LNCaP clone FGC (cell line): ENCODE data around the gene CEP68.
"Not testable (repeated sequence)": the region's sequence is repeated elsewhere in the genome, so short reads cannot be mapped to it uniquely, and the experiment has no call there.

ENCODE experiments used
- DNase-seq: peaks from one replicate; pipeline ENCODE4 v3.0.0-alpha.2; 2011; ENCODE audit warnings: low read depth
- H3K4me3 ChIP-seq: 2 replicates; pipeline ENCODE4 v1.5.1; 2011; ENCODE audit warnings: mild to moderate bottlenecking, low read depth, low read length, control low read depth
- TF ChIP-seq, protein P1 (sequence below): IDR thresholded peaks from 2 replicates; pipeline ENCODE4 v1.5.1; 2012; ENCODE audit warnings: mild to moderate bottlenecking; ENCODE audit not compliant: control insufficient read depth, insufficient read depth; ENCODE audit errors: extremely low read depth

The CEP68 gene

DNA sequence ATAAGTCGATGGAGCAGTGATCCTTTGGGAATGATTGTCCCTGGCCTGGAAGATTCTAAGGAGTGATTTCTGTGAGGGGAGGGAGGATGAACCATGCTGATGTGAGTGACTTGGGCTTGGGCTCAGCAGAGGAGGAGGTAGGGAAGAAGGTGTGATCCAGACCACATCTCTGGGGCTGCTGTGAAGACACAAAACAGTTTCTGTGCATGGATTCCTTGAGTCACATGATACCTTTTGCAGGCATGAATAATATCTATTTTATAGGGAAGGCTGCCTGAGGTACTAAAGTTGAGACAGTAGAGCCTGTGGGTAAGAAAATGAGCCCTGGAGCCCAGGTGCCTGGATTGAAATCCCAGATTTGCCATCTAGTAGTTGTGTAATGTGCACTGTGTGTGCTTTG lies 37.2 kb upstream of the CEP68 start:
- DNase-seq, result no peak
- TF ChIP-seq, protein P1, sequence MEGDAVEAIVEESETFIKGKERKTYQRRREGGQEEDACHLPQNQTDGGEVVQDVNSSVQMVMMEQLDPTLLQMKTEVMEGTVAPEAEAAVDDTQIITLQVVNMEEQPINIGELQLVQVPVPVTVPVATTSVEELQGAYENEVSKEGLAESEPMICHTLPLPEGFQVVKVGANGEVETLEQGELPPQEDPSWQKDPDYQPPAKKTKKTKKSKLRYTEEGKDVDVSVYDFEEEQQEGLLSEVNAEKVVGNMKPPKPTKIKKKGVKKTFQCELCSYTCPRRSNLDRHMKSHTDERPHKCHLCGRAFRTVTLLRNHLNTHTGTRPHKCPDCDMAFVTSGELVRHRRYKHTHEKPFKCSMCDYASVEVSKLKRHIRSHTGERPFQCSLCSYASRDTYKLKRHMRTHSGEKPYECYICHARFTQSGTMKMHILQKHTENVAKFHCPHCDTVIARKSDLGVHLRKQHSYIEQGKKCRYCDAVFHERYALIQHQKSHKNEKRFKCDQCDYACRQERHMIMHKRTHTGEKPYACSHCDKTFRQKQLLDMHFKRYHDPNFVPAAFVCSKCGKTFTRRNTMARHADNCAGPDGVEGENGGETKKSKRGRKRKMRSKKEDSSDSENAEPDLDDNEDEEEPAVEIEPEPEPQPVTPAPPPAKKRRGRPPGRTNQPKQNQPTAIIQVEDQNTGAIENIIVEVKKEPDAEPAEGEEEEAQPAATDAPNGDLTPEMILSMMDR, result no peak
- H3K4me3 ChIP-seq, result no peak overlapping the region

DNA sequence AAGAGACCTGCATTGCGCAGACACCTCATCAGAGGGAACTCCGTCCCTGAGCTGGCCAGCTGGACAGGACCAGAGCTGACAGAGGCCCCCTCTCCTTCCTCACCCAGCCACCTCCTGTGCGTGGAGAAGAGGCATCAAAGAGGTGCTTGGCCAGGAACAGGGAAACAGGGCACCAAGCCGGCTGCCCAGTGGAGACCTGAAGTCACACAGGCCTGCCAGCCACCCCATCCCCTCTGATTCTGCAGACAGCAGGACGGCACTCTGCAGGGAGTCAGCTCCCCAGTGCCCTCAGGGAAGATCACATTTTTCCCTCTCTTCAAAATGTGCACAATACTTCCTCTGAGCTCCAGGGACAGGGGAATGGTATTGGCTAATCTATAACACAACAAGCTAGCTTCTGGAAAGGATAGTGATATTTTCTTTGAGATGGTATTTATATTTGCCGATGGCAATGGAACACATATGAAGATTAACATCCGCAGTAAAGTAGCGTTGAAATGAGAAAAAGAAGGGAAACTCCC lies 36.5 kb upstream of the CEP68 start:
- TF ChIP-seq, protein P1, result no peak

DNA sequence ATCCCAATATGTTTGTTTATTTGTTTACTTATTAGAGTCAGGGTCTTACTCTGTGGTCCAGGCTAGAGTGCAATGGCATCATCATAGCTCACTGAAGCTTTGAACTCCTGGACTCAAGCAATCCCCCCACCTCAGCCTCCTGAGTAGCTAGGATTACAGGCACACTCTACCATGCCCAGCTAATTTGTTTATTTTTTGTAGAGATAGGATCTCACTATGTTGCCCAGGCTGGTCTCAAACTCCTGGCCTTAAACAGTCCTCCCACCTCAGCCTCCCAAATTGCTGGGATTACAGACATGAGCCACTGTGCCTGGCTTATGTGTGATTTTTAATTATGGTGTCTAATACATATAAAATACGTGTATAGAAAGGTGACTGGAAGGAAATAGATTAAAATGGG lies 36.0 kb upstream of the CEP68 start:
- H3K4me3 ChIP-seq, DNase-seq: not testable (repeated sequence)

More for the DNA sequence above, 36.5 kb upstream of the CEP68 start:
- no peak overlapping the region for H3K4me3 ChIP-seq
- DNase-seq, result no peak

DNA sequence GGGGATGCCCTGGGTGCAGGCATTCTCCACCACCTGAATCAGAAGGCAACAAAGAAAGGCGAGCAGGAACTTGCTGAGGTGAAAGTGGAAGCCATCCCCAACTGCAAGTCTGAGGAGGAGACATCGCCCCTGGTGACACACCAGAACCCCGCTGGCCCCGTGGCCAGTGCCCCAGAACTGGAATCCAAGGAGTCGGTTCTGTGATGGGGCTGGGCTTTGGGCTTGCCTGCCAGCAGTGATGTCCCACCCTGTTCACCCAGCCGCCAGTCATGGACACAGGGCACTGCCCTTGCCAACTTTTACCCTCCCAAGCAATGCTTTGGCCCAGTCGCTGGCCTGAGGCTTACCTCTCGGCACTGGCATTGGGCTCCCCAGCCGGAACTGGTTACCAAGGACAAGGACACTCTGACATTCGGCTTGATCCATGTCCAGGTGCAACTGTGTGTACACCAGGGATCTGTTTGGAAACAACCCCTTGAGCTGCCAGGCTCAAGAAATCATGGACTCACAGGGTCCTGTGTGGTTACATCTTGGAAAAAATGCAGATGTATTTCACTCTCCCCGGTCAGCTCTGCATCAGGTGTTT lies 35.2 kb upstream of the CEP68 start:
- no peak overlapping the region for H3K4me3 ChIP-seq
- TF ChIP-seq, protein P1, result no peak
- DNase-seq, result no peak

DNA sequence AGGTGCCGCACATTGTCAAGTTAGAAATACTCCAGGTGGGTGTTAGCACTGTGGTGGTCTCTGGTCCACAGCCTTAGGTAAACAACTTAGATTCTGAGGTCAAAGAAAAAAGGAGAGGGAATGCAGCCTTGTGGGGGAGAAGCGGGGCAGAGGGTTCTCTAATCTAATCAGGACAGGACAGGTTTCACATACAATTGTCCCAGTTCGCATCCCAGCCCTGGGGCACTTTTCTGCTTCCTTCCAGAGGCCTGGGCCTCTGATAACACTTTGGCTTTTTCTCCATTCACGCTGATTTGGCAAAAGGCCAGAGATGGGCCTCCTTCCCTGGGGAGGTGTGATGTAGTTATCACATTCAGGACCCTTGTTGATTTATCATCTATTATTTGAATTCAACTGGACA lies 34.5 kb upstream of the CEP68 start:
- no peak overlapping the region for H3K4me3 ChIP-seq
- no peak for DNase-seq
- TF ChIP-seq, protein P1, result no peak

DNA sequence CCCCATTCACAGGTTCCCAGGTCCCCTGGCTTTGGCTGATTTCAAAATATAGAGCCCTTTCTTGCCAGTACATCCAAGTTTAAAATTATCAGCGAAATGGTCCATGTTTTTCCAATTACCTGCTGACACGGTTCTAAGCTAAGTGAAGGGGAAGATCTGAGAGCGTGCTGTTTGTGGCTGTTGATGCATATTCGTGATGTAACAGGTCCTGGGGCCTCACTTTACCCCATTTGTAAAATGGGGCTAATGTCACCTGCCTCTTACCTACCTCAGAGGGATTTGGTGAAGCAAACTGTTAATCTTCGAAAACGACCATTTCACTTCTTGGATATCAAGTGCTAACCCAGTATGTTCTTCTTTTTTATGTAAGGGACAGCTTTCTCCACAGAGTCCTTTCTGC lies 34.0 kb upstream of the CEP68 start:
- no peak overlapping the region for H3K4me3 ChIP-seq
- no peak for DNase-seq
- TF ChIP-seq, protein P1, result no peak

DNA sequence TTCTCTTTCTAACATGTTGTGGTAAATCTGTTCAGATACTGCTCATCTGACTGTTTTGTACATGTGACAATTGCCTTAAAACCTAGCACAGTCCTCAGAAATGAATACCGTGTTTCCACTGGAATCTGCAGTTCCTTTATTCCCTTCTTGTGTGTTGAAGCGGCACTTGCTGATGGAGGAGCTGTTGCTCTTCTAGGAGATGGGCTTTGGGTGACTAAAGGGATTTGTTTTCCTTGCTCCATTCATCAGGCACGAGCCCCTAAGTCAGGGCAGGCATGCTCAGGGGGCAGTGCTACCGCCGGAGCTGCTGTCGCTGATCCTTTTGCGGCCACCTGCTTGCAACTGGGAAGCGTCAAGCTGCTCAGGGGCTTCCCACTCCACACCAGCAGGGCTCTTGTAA lies 32.5 kb upstream of the CEP68 start:
- no peak overlapping the region for H3K4me3 ChIP-seq
- TF ChIP-seq, protein P1, result no peak
- DNase-seq, result no peak
